ENCODE measurements around the gene MPC1.

- TF ChIP-seq, protein P1, sequence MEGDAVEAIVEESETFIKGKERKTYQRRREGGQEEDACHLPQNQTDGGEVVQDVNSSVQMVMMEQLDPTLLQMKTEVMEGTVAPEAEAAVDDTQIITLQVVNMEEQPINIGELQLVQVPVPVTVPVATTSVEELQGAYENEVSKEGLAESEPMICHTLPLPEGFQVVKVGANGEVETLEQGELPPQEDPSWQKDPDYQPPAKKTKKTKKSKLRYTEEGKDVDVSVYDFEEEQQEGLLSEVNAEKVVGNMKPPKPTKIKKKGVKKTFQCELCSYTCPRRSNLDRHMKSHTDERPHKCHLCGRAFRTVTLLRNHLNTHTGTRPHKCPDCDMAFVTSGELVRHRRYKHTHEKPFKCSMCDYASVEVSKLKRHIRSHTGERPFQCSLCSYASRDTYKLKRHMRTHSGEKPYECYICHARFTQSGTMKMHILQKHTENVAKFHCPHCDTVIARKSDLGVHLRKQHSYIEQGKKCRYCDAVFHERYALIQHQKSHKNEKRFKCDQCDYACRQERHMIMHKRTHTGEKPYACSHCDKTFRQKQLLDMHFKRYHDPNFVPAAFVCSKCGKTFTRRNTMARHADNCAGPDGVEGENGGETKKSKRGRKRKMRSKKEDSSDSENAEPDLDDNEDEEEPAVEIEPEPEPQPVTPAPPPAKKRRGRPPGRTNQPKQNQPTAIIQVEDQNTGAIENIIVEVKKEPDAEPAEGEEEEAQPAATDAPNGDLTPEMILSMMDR (IDR thresholded peaks at IDR 0.05; ENCODE audit: low read length) = no peak
- TF ChIP-seq EZH2 (IDR thresholded peaks at IDR 0.05; ENCODE audit: borderline replicate concordance, low read length) = no peak
These were observed 7.7 kb downstream of the MPC1 start for GRCh38 chr6:166375013-166375412.

Data from OCI-LY1 (cell line).